Psoas muscle (tissue), 8 donors: Measurements from ENCODE around the gene NHLH1. TPM values are rescaled to one million over a fixed set of nuclear protein-coding genes. Genes with fewer than 3 reads are reported as not detected.

Experiments used
- ATAC-seq, 4 donors: fragments of 200-7000 bp; cut with Tn5 transposase; one replicate each; pipeline ENCODE4 v1.9.1; 2020; ENCODE audit warnings: moderate library complexity in 3 of 4, mild to moderate bottlenecking in 2 of 4
- DNase-seq, 2 donors: peaks; one replicate each; pipeline ENCODE4 v3.0.0-alpha.2; 2020
- H3K27ac ChIP-seq: fragments of 200-600 bp; one replicate; pipeline ENCODE4 v1.8.0; 2022
- H3K27me3 ChIP-seq, 3 donors: fragments of 200-600 bp in 1 of 3; one replicate each; pipeline versions ENCODE4 v1.6.1 to v1.8.0; 2013 to 2022; ENCODE audit warnings: low read length in 2 of 3, mild to moderate bottlenecking in 2 of 3, moderate library complexity in 1 of 3; ENCODE audit not compliant: insufficient read depth in 3 of 3
- H3K36me3 ChIP-seq, 2 donors: fragments of 200-600 bp in 1 of 2; one replicate each; pipeline versions ENCODE4 v1.6.1 to v1.8.0; 2013 to 2022; ENCODE audit warnings: low read depth in 1 of 2, mild to moderate bottlenecking in 1 of 2, moderate library complexity in 1 of 2; ENCODE audit not compliant: insufficient read depth in 1 of 2
- H3K4me1 ChIP-seq: fragments of 200-600 bp; one replicate; pipeline ENCODE4 v1.8.0; 2022
- H3K4me3 ChIP-seq: fragments of 200-600 bp; one replicate; pipeline ENCODE4 v1.8.0; 2022; ENCODE audit warnings: mild to moderate bottlenecking
- H3K9me3 ChIP-seq: fragments of 200-600 bp; one replicate; pipeline ENCODE4 v1.8.0; 2022
- WGBS, 3 donors: extraction: QIAGEN DNeasy Blood & Tissue Kit; methylation state at CpG; one replicate each; pipeline versions ENCODE4 v1.1.6 to v1.1.7; 2013; 5-methylcytosine and 5-hydroxymethylcytosine counted together
- intact Hi-C, 2 donors: fragments of 100-400 bp; cut with DNase I; formaldehyde crosslinking; loops; one replicate each; pipeline versions ENCODE4 v1.11.0 to v1.14.2; 2022
- polyA plus RNA-seq, 3 donors: library from polyadenylated mRNA; stranded (reverse); fragments of 200-250 nt; gene quantifications; one replicate each; pipeline ENCODE4 v1.2.3, GENCODE V29; 2013
- total RNA-seq, 4 donors: library from RNA; stranded (reverse); fragmentation: NEBNext Ultra II Directional in 2 of 4; extraction: Animal tissue kit (Norgen Biotek cat#: 25700) in 2 of 4; gene quantifications; one replicate each; pipeline versions ENCODE4 v1.2.1 to v1.2.4, GENCODE V29; 2021 to 2023
- TF ChIP-seq, protein P1 (sequence below): fragments of 200-600 bp; IDR thresholded peaks from one replicate; pipeline ENCODE4 v1.8.0; 2022; ENCODE audit warnings: antibody characterized with exemption
- donor health status: healthy with polysubstance abuse.
- donor health status: DM: no; HTN: no; CAD: no; lungs with moderate emphysema.
- donor health status: Bipolar disorder and iron deficiency.
- donor health status: healthy.
- donor health status: DM: yes; HTN: yes; CAD: no.
- donor health status: DM: no; HTN: no; CAD: no.
- donor health status: DM: no; HTN: no; CAD: no.
- donor health status: DM: yes; HTN: yes; CAD: no.

Gene NHLH1
- total and polyA plus RNA-seq, 7 donors: 0.06 to 0.20 (median 0.10) TPM; not detected in 3

DNA sequence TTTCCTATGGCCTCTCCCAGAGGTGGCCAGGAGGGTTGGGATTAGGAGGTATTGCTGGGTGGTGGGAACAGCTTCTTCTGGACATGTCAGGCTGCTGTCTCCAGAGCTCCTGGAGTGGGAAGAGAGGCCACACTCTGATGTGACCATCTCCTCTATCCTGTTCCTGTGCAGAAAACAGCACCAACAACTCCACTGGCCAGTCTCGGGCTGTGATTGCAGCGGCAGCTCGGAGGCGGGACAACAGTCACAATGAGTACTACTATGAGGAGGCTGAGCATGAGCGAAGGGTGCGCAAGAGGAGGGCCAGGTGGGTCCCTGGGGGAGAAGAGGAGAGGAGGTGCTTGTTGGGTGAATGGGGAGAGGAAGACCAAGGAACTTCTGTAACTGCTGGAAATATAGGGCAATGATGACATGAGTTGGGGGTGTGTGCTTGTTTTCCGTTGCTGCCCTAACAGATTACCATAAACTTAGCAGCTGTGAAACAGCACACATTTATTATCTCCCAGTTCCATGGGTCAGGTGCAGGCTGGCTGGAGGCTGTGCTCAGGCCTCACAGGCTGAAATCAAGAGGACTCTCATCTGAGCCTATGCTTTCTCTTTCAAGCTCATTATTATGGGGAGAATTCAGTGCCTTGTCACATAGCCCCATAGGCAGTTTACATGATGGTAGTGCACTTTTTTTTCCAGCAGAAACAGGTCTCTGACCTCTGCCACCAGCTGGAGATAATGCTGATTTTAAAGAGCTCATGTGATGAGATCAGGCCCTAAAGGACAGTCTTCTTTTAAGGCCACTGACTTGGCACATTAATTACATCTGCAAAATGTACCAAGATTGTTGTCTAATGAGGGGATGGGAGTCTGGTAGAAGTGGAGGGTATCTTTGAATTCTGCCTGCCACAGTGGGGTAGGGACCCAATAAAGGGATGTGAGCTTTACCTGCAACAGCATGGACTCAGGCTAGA is 54.3 kb downstream of the NHLH1 start:
- ATAC-seq (no peak), DNase-seq (no peak)
- Histone ChIP-seq H3K27me3 (no peaks in the 10 kb centered on the region), H3K4me1 (no peaks in the 10 kb centered on the region), H3K27ac (no peak overlapping the region), H3K4me3 (no peak overlapping the region), H3K36me3 (no peaks in the 10 kb centered on the region), H3K9me3 (no peaks in the 10 kb centered on the region)
- TF ChIP-seq, protein P1, sequence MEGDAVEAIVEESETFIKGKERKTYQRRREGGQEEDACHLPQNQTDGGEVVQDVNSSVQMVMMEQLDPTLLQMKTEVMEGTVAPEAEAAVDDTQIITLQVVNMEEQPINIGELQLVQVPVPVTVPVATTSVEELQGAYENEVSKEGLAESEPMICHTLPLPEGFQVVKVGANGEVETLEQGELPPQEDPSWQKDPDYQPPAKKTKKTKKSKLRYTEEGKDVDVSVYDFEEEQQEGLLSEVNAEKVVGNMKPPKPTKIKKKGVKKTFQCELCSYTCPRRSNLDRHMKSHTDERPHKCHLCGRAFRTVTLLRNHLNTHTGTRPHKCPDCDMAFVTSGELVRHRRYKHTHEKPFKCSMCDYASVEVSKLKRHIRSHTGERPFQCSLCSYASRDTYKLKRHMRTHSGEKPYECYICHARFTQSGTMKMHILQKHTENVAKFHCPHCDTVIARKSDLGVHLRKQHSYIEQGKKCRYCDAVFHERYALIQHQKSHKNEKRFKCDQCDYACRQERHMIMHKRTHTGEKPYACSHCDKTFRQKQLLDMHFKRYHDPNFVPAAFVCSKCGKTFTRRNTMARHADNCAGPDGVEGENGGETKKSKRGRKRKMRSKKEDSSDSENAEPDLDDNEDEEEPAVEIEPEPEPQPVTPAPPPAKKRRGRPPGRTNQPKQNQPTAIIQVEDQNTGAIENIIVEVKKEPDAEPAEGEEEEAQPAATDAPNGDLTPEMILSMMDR: no peak
- intact Hi-C loops: loop anchor here in 1 of 2 donors (10.0 kb wide), 1 partner anchor 184 kb away; no protein-coding TSS in a partner anchor
- WGBS, 3 donors: 91 to 96% (median 93%) methylated on average over 7 of the region's 7 CpGs

DNA sequence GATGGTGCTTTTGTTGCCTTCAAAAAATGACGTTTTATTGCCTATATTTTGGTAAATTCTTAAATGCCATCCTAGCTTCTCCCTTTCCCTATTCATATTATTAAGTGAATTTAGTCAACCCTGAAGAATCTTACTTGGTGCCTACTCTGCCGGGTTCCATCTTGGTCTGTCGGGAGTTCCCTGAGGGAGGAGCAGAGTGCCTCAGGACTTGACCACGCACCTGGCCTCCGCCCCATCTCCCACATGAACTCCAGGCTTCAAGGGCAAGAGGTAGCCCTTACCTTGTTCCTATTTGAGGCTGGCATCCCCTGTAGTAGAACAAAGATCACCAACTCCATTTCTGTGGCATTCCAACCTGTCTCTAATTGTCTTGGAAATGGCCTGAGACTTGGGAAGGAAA is 55.0 kb downstream of the NHLH1 start:
- no peaks in the 10 kb centered on the region for H3K36me3 ChIP-seq
- H3K4me1 ChIP-seq: no peaks in the 10 kb centered on the region
- 89 to 93% (median 92%) methylated on average over 5 of the region's 5 CpGs for WGBS, 3 donors
- DNase-seq (no peak), ATAC-seq (no peak)
- H3K9me3 ChIP-seq: no peaks in the 10 kb centered on the region
- intact Hi-C loops: loop anchor here in 1 of 2 donors (10.0 kb wide), 1 partner anchor 183 kb away; no protein-coding TSS in a partner anchor
- no peaks in the 10 kb centered on the region for H3K27me3 ChIP-seq
- TF ChIP-seq, protein P1: no peak
- H3K27ac ChIP-seq: no peak overlapping the region
- H3K4me3 ChIP-seq: no peak overlapping the region

Other genes with a start within 250 kb of the NHLH1 start
- 1 to 10 TPM in 1 of 4 donors, under 1 TPM in 3; 0.07 to 2.0 (median 0.38) TPM for gene ATP1A4, start 215.5 kb upstream of the NHLH1 start, total RNA-seq
- 1 to 10 TPM in 1 of 3 donors, under 1 TPM in 2; 0.03 to 1.3 (median 0.13) TPM for gene ATP1A4, start 215.5 kb upstream of the NHLH1 start, polyA plus RNA-seq
- gene CASQ1, start 176.5 kb upstream of the NHLH1 start, total RNA-seq: 100 to 1,000 TPM; 399 to 903 (median 583) TPM
- 100 to 1,000 TPM; 171 to 412 (median 329) TPM for gene CASQ1, start 176.5 kb upstream of the NHLH1 start, polyA plus RNA-seq
- 100 to 1,000 TPM in 2 of 4 donors, 10 to 100 TPM in 2; 51.2 to 232 (median 95.8) TPM for gene PEA15, start 161.7 kb upstream of the NHLH1 start, total RNA-seq
- gene PEA15, start 161.7 kb upstream of the NHLH1 start, polyA plus RNA-seq: 100 to 1,000 TPM in 1 of 3 donors, 10 to 100 TPM in 2; 83.4 to 111 (median 95.9) TPM
- gene DCAF8, start 104.5 kb upstream of the NHLH1 start, total RNA-seq: 100 to 1,000 TPM; 135 to 204 (median 188) TPM
- gene DCAF8, start 104.5 kb upstream of the NHLH1 start, polyA plus RNA-seq: 100 to 1,000 TPM in 2 of 3 donors, 10 to 100 TPM in 1; 45.4 to 187 (median 106) TPM
- 10 to 100 TPM; 75.3 to 85.4 (median 78.2) TPM for gene PEX19, start 81.9 kb upstream of the NHLH1 start, total RNA-seq
- gene PEX19, start 81.9 kb upstream of the NHLH1 start, polyA plus RNA-seq: 100 to 1,000 TPM in 1 of 3 donors, 10 to 100 TPM in 2; 30.2 to 117 (median 52.7) TPM
- 10 to 100 TPM; 72.3 to 96.3 (median 79.9) TPM for gene COPA, start 23.8 kb upstream of the NHLH1 start, total RNA-seq
- gene COPA, start 23.8 kb upstream of the NHLH1 start, polyA plus RNA-seq: 10 to 100 TPM; 53.8 to 87.2 (median 73.0) TPM
- 10 to 100 TPM; 32.6 to 49.8 (median 42.6) TPM for gene NCSTN, start 23.7 kb upstream of the NHLH1 start, total RNA-seq
- 10 to 100 TPM; 23.5 to 33.6 (median 27.4) TPM for gene NCSTN, start 23.7 kb upstream of the NHLH1 start, polyA plus RNA-seq
- gene VANGL2, start 33.5 kb downstream of the NHLH1 start, total RNA-seq: under 1 TPM; 0.44 to 0.94 (median 0.68) TPM
- gene VANGL2, start 33.5 kb downstream of the NHLH1 start, polyA plus RNA-seq: under 1 TPM; 0.18 to 0.32 (median 0.27) TPM
- under 1 TPM; 0.14 to 0.34 (median 0.21) TPM for gene SLAMF6, start 156.2 kb downstream of the NHLH1 start, total RNA-seq
- gene SLAMF6, start 156.2 kb downstream of the NHLH1 start, polyA plus RNA-seq: under 1 TPM in 2 of 3 donors, not detected in 1; 0.08 to 0.18 TPM
- 1 to 10 TPM in 2 of 4 donors, under 1 TPM in 2; 0.75 to 2.6 (median 1.3) TPM for gene CD84, start 212.4 kb downstream of the NHLH1 start, total RNA-seq
- gene CD84, start 212.4 kb downstream of the NHLH1 start, polyA plus RNA-seq: under 1 TPM; 0.04 to 0.13 (median 0.10) TPM